ENCODE measurements around the gene KCTD13. TPM values are rescaled to one million over a fixed set of nuclear protein-coding genes. Genes with fewer than 3 reads are reported as not detected.

The KCTD13 gene
- total RNA-seq, 1 experiment from 2014 or later = 32.4 TPM

- DNase-seq (ENCODE audit: low spot score) = peak; percentile 99
- peaks cover 4% of the 10 kb centered on the region for H3K4me1 ChIP-seq (ENCODE audit: insufficient read depth, low read length, poor library complexity, severe bottlenecking)
- POLR2A ChIA-PET (ENCODE audit: low non-redundant PET) = no interaction called here
- H3K4me3 ChIP-seq (ENCODE audit: low read depth, low read length, poor library complexity, severe bottlenecking) = peak within 1 kb of the TSS; percentile 96
- CTCF ChIA-PET = interaction anchor here (0.5 to 1.1 kb wide), 3 partner anchors 15 to 148 kb away, joined by 6 to 7 read pairs (median 7); partner anchors contain the start of gene MAZ
- no peaks in the 10 kb centered on the region for H3K27me3 ChIP-seq (replicated peaks; ENCODE audit: insufficient read depth, low read depth, low read length, poor library complexity)
- peaks cover 12% of the 10 kb centered on the region for H3K36me3 ChIP-seq (ENCODE audit: insufficient read depth, low read length, poor library complexity, severe bottlenecking)
- peak within 1 kb of the TSS; percentile 99 for H3K27ac ChIP-seq (ENCODE audit: low read depth, low read length, poor library complexity, severe bottlenecking)
- TSS peak; percentile 78 for BruUV-seq (replicated peaks)
- intact Hi-C loops (cut with micrococcal nuclease; ENCODE audit: unreplicated experiment) = loop anchor here (2.0 to 10.0 kb wide), 2 partner anchors 48 to 100 kb away; partner anchors contain the start of genes PAGR1, PRRT2 and TMEM219
- H3K9me3 ChIP-seq (ENCODE audit: low read depth, low read length, poor library complexity, severe bottlenecking) = no peaks in the 10 kb centered on the region
- no peak for TF ChIP-seq EZH2 (IDR thresholded peaks at IDR 0.05; ENCODE audit: borderline replicate concordance, low read depth, low read length, poor library complexity, severe bottlenecking)
- peak; percentile 88 for TF ChIP-seq CTCF (conservative IDR thresholded peaks at IDR 0.05; ENCODE audit: low read depth, low read length)
Measured at GRCh38 chr16:29862884-29863668, 63.0 kb downstream of the KCTD13 start, which contains the start of gene CDIPT. Gene CDIPT (minus strand): TSS chr16:29863226. CDS start chr16:29862857, 369 bp downstream.

GRCh38 chr16:29862383-29862883, 63.6 kb downstream of the KCTD13 start:
- TF ChIP-seq CTCF (conservative IDR thresholded peaks at IDR 0.05; ENCODE audit: low read depth, low read length) = no peak
- no TSS peak for BruUV-seq (replicated peaks)
- Histone ChIP-seq H3K9me3 (ENCODE audit: low read depth, low read length, poor library complexity, severe bottlenecking) (no peaks in the 10 kb centered on the region), H3K4me3 (ENCODE audit: low read depth, low read length, poor library complexity, severe bottlenecking) (peak overlapping the region; percentile 96), H3K36me3 (ENCODE audit: insufficient read depth, low read length, poor library complexity, severe bottlenecking) (peaks cover 12% of the 10 kb centered on the region), H3K27ac (ENCODE audit: low read depth, low read length, poor library complexity, severe bottlenecking) (peak overlapping the region; percentile 99), H3K4me1 (ENCODE audit: insufficient read depth, low read length, poor library complexity, severe bottlenecking) (peaks cover 4% of the 10 kb centered on the region), H3K27me3 (replicated peaks; ENCODE audit: insufficient read depth, low read depth, low read length, poor library complexity) (no peaks in the 10 kb centered on the region)
- intact Hi-C loops (cut with micrococcal nuclease; ENCODE audit: unreplicated experiment) = loop anchor here (2.0 to 10.0 kb wide), 2 partner anchors 48 to 100 kb away; partner anchors contain the start of genes PAGR1, PRRT2 and TMEM219
- no peak for DNase-seq (ENCODE audit: low spot score)
- CTCF ChIA-PET = no interaction called here
- POLR2A ChIA-PET (ENCODE audit: low non-redundant PET) = no interaction called here

GRCh38 chr16:29860218-29860617, 65.8 kb downstream of the KCTD13 start:
- no TSS peak for BruUV-seq (replicated peaks)
- POLR2A ChIA-PET (ENCODE audit: low non-redundant PET) = no interaction called here

More at GRCh38 chr16:29860218-29860617, 65.8 kb downstream of the KCTD13 start:
- CTCF ChIA-PET = no interaction called here
- Histone ChIP-seq H3K36me3 (ENCODE audit: insufficient read depth, low read length, poor library complexity, severe bottlenecking) (peaks cover 12% of the 10 kb centered on the region), H3K4me1 (ENCODE audit: insufficient read depth, low read length, poor library complexity, severe bottlenecking) (peaks cover 4% of the 10 kb centered on the region), H3K4me3 (ENCODE audit: low read depth, low read length, poor library complexity, severe bottlenecking) (no peak overlapping the region), H3K27ac (ENCODE audit: low read depth, low read length, poor library complexity, severe bottlenecking) (no peak overlapping the region), H3K9me3 (ENCODE audit: low read depth, low read length, poor library complexity, severe bottlenecking) (no peaks in the 10 kb centered on the region), H3K27me3 (replicated peaks; ENCODE audit: insufficient read depth, low read depth, low read length, poor library complexity) (no peaks in the 10 kb centered on the region)
- DNase-seq (ENCODE audit: low spot score) = no peak
- TF ChIP-seq CTCF (conservative IDR thresholded peaks at IDR 0.05; ENCODE audit: low read depth, low read length) (no peak), EZH2 (IDR thresholded peaks at IDR 0.05; ENCODE audit: borderline replicate concordance, low read depth, low read length, poor library complexity, severe bottlenecking) (no peak)
- intact Hi-C loops (cut with micrococcal nuclease; ENCODE audit: unreplicated experiment) = loop anchor here (10.0 kb wide), 1 partner anchor 45 kb away; the partner anchor contains the start of genes PAGR1 and PRRT2

All from A673 (cell line).